Breast epithelium (tissue), 4 donors: Measurements from ENCODE around the gene SLC25A21. TPM values are rescaled to one million over a fixed set of nuclear protein-coding genes. Genes with fewer than 3 reads are reported as not detected.

Experiments
- DNase-seq, 2 donors: peaks; one replicate each; pipeline ENCODE4 v3.0.0-alpha.2; 2019; ENCODE audit warnings: low spot score in 2 of 2
- H3K27ac ChIP-seq, 2 donors: fragments of 200-600 bp; sonication (generic) in 1 of 2; one replicate each; pipeline ENCODE4 v1.5.1; 2016 to 2019; ENCODE audit warnings: mild to moderate bottlenecking in 1 of 2
- H3K27me3 ChIP-seq, 2 donors: fragments of 200-600 bp; sonication (generic) in 1 of 2; one replicate each; pipeline versions ENCODE4 v1.5.1 to v1.6.0; 2017 to 2019; ENCODE audit warnings: control low read depth in 1 of 2, mild to moderate bottlenecking in 1 of 2
- H3K36me3 ChIP-seq: fragments of 200-600 bp; one replicate; pipeline ENCODE4 v1.5.1; 2019
- H3K4me1 ChIP-seq, 2 donors: fragments of 200-600 bp; sonication (generic); one replicate each; pipeline ENCODE4 v1.5.1; 2016 to 2019; ENCODE audit warnings: control low read depth in 1 of 2
- H3K4me3 ChIP-seq, 3 donors: fragments of 200-600 bp; sonication (generic); 1 replicate in 2 of 3; 2 replicates in 1 of 3; pipeline ENCODE4 v1.5.1; 2016 to 2019; ENCODE audit warnings: mild to moderate bottlenecking in 3 of 3, moderate library complexity in 2 of 3
- H3K9me3 ChIP-seq, 2 donors: fragments of 200-600 bp; sonication (generic) in 1 of 2; one replicate each; pipeline ENCODE4 v1.5.1; 2016 to 2019; ENCODE audit warnings: control low read depth in 1 of 2
- CTCF ChIP-seq, 3 donors: fragments of 450-650 bp; IDR thresholded peaks; one replicate each; pipeline ENCODE4 v1.5.1; 2016 to 2017; ENCODE audit warnings: antibody characterized with exemption in 3 of 3, mild to moderate bottlenecking in 3 of 3, moderate library complexity in 3 of 3
- POLR2A ChIP-seq: fragments of 450-650 bp; IDR thresholded peaks from one replicate; pipeline ENCODE4 v1.6.1; 2016; ENCODE audit warnings: antibody characterized with exemption, mild to moderate bottlenecking, moderate library complexity
- POLR2AphosphoS5 ChIP-seq, 3 donors: sonication (generic); formaldehyde crosslinking; IDR thresholded peaks; one replicate each; pipeline ENCODE4 v1.6.1; 2017; ENCODE audit warnings: antibody characterized with exemption in 3 of 3
- intact Hi-C: fragments of 100-400 bp; cut with DNase I; formaldehyde crosslinking; loops from one replicate; pipeline ENCODE4 v1.15.1; 2023; ENCODE audit warnings: low total_unique reads
- total RNA-seq, 3 donors: library from RNA; depleted of rRNA; stranded (reverse); fragments of >200 nt; gene quantifications; one replicate each; pipeline ENCODE4 v1.1.0, GENCODE V29; 2016

The SLC25A21 gene
- total RNA-seq, 3 donors from 2014 or later, result 0.66 to 2.3 (median 1.6) TPM

GRCh38 chr14:37144729-37145363 is 27.6 kb downstream of the SLC25A21 start:
- no peak for TF ChIP-seq POLR2AphosphoS5 (IDR thresholded peaks at IDR 0.05)
- TF ChIP-seq CTCF (IDR thresholded peaks at IDR 0.05), result no peak
- TF ChIP-seq POLR2A, result no peak
- DNase-seq, result no peak
- no peaks in the 10 kb centered on the region for H3K27me3 ChIP-seq
- no peaks in the 10 kb centered on the region for H3K9me3 ChIP-seq
- no peaks in the 10 kb centered on the region for H3K4me1 ChIP-seq
- no peak overlapping the region for H3K27ac ChIP-seq
- no peak overlapping the region for H3K4me3 ChIP-seq
- H3K36me3 ChIP-seq, result no peaks in the 10 kb centered on the region
- intact Hi-C loops, result no loop called here

GRCh38 chr14:37143475-37143874 is 28.9 kb downstream of the SLC25A21 start:
- Histone ChIP-seq H3K27ac (no peak overlapping the region), H3K4me1 (no peaks in the 10 kb centered on the region), H3K27me3 (no peaks in the 10 kb centered on the region), H3K4me3 (no peak overlapping the region), H3K36me3 (no peaks in the 10 kb centered on the region), H3K9me3 (no peaks in the 10 kb centered on the region)
- DNase-seq, result no peak
- TF ChIP-seq POLR2A, result no peak
- TF ChIP-seq CTCF (IDR thresholded peaks at IDR 0.05), result no peak
- TF ChIP-seq POLR2AphosphoS5 (IDR thresholded peaks at IDR 0.05), result no peak
- intact Hi-C loops, result no loop called here

- Histone ChIP-seq H3K4me1 (no peaks in the 10 kb centered on the region), H3K4me3 (no peak overlapping the region), H3K9me3 (no peaks in the 10 kb centered on the region), H3K27me3 (no peaks in the 10 kb centered on the region), H3K27ac (no peak overlapping the region), H3K36me3 (no peaks in the 10 kb centered on the region)
- DNase-seq, result no peak
- intact Hi-C loops, result no loop called here
- TF ChIP-seq CTCF (IDR thresholded peaks at IDR 0.05), result no peak
- no peak for TF ChIP-seq POLR2A
- TF ChIP-seq POLR2AphosphoS5 (IDR thresholded peaks at IDR 0.05), result no peak
These were observed 29.5 kb downstream of the SLC25A21 start for GRCh38 chr14:37142835-37143401.

GRCh38 chr14:37140176-37140575 is 32.2 kb downstream of the SLC25A21 start:
- H3K9me3 ChIP-seq, result no peaks in the 10 kb centered on the region
- no peak overlapping the region for H3K4me3 ChIP-seq
- no peak for DNase-seq
- H3K27me3 ChIP-seq, result no peaks in the 10 kb centered on the region
- H3K27ac ChIP-seq, result no peak overlapping the region
- intact Hi-C loops, result no loop called here
- H3K4me1 ChIP-seq, result no peaks in the 10 kb centered on the region
- H3K36me3 ChIP-seq, result no peaks in the 10 kb centered on the region
- no peak for TF ChIP-seq POLR2AphosphoS5 (IDR thresholded peaks at IDR 0.05)

GRCh38 chr14:37139710-37140109 is 32.7 kb downstream of the SLC25A21 start:
- intact Hi-C loops, result no loop called here
- TF ChIP-seq CTCF (IDR thresholded peaks at IDR 0.05), result no peak
- no peak for TF ChIP-seq POLR2AphosphoS5 (IDR thresholded peaks at IDR 0.05)
- TF ChIP-seq POLR2A, result no peak
- no peaks in the 10 kb centered on the region for H3K27me3 ChIP-seq
- no peaks in the 10 kb centered on the region for H3K36me3 ChIP-seq
- no peak overlapping the region for H3K27ac ChIP-seq
- no peak for DNase-seq
- H3K4me3 ChIP-seq, result no peak overlapping the region
- H3K9me3 ChIP-seq, result no peaks in the 10 kb centered on the region
- no peaks in the 10 kb centered on the region for H3K4me1 ChIP-seq
